ENCODE measurements around the gene MAP4K3.
"Not testable (repeated sequence)": the region's sequence is repeated elsewhere in the genome, so short reads cannot be mapped to it uniquely, and the experiment has no call there.

The MAP4K3 gene

GRCh38 chr2:39368376-39368775, 68.7 kb downstream of the MAP4K3 start:
- DNase-seq = no peak

- DNase-seq = no peak
These were observed 74.5 kb downstream of the MAP4K3 start for GRCh38 chr2:39362595-39362994.

GRCh38 chr2:39361511-39361910, 75.6 kb downstream of the MAP4K3 start:
- no peak for DNase-seq

GRCh38 chr2:39360342-39360741, 76.7 kb downstream of the MAP4K3 start:
- DNase-seq = not testable (repeated sequence)

- no peak for DNase-seq
These were observed 77.5 kb downstream of the MAP4K3 start for GRCh38 chr2:39359453-39360038.

GRCh38 chr2:39356922-39357639, 80.0 kb downstream of the MAP4K3 start:
- DNase-seq = no peak

- no peak for DNase-seq
These were observed 86.4 kb downstream of the MAP4K3 start for GRCh38 chr2:39350658-39351057.

- no peak for DNase-seq
These were observed 98.6 kb downstream of the MAP4K3 start for GRCh38 chr2:39338502-39338901.

- no peak for DNase-seq
These were observed 101.2 kb downstream of the MAP4K3 start for GRCh38 chr2:39335930-39336329.

- no peak for DNase-seq
These were observed 102.1 kb downstream of the MAP4K3 start for GRCh38 chr2:39334978-39335377.

GRCh38 chr2:39334529-39334928, 102.6 kb downstream of the MAP4K3 start:
- no peak for DNase-seq

- DNase-seq = no peak
These were observed 110.4 kb downstream of the MAP4K3 start for GRCh38 chr2:39326644-39327043.

- DNase-seq = no peak
These were observed 111.1 kb downstream of the MAP4K3 start for GRCh38 chr2:39325966-39326365.

- DNase-seq = not testable (repeated sequence)
These were observed 115.7 kb downstream of the MAP4K3 start for GRCh38 chr2:39321056-39322035.

- no peak for DNase-seq
These were observed 116.9 kb downstream of the MAP4K3 start for GRCh38 chr2:39320162-39320561.

- no peak for DNase-seq
These were observed 123.5 kb downstream of the MAP4K3 start for GRCh38 chr2:39313575-39313974.

GRCh38 chr2:39311469-39311868, 125.6 kb downstream of the MAP4K3 start:
- DNase-seq = no peak

GRCh38 chr2:39308778-39309177, 128.3 kb downstream of the MAP4K3 start:
- DNase-seq = no peak

GRCh38 chr2:39306626-39307025, 130.5 kb downstream of the MAP4K3 start:
- DNase-seq = no peak

- no peak for DNase-seq
These were observed 132.4 kb downstream of the MAP4K3 start for GRCh38 chr2:39304729-39305128.

GRCh38 chr2:39304200-39304599, 132.9 kb downstream of the MAP4K3 start:
- DNase-seq = no peak

- DNase-seq = no peak
These were observed 135.7 kb downstream of the MAP4K3 start for GRCh38 chr2:39301352-39301751.

Data from stimulated activated CD8-positive, alpha-beta memory T cell treated with anti-CD3 and anti-CD28 coated beads, Interleukin-4, amount 100 ng/mL, for 48 hours (primary cell).